ENCODE data around the gene ALOX5AP. TPM values are rescaled to one million over a fixed set of nuclear protein-coding genes. Genes with fewer than 3 reads are reported as not detected.

Gene ALOX5AP
- polyA plus RNA-seq, 2 of the 4 experiments (the other 2 are of a cell fraction): 2.3 to 2.8 TPM

GRCh38 chr13:30738526-30739236 is 3.3 kb downstream of the ALOX5AP start:
- TF ChIP-seq GATA3 (IDR thresholded peaks at IDR 0.05; ENCODE audit: borderline replicate concordance) (no peak), EHMT2 (IDR thresholded peaks at IDR 0.05; ENCODE audit: low read depth) (no peak), NPAS2 (CRISPR knock-in tag; IDR thresholded peaks at IDR 0.05; ENCODE audit: borderline replicate concordance) (no peak), RARB (CRISPR knock-in tag; IDR thresholded peaks at IDR 0.05) (no peak), JUN (IDR thresholded peaks at IDR 0.05) (no peak)
- DNase-seq (ENCODE audit: low read depth in 1 of 2, low spot score in 1 of 2) (no peak), ATAC-seq (no peak), FAIRE-seq (no peak)
- Histone ChIP-seq H3K4me1 (peaks cover 55% of the 10 kb centered on the region), H3K4me3 (no peak overlapping the region), H3K9me3 (no peaks in the 10 kb centered on the region), H3K4me2 (no peak overlapping the region), H3K27ac (peak overlapping the region; percentile 70 to 85; a peak in 5 of 6 replicates)
- CTCF ChIA-PET: interaction anchor here (0.6 to 1.5 kb wide), 4 partner anchors 22 to 606 kb away, joined by 3 to 4 read pairs (median 4); no protein-coding TSS in a partner anchor
- 93% methylated on average over 9 of the region's 9 CpGs for WGBS (ENCODE audit: missing lambda C conversion rate)
- POLR2A ChIA-PET: no interaction called here

GRCh38 chr13:30739237-30739528 is 3.8 kb downstream of the ALOX5AP start:
- WGBS (ENCODE audit: missing lambda C conversion rate): 85% methylated on average over 2 of the region's 2 CpGs
- Histone ChIP-seq H3K4me2 (peak overlapping the region; percentile 72; the same call in 2 of the 3 replicates), H3K27ac (peak overlapping the region; percentile 70 to 85; a peak in 5 of 6 replicates), H3K4me1 (peaks cover 58% of the 10 kb centered on the region), H3K9me3 (no peaks in the 10 kb centered on the region), H3K4me3 (no peak overlapping the region)
- FAIRE-seq (no peak), ATAC-seq (no peak), DNase-seq (ENCODE audit: low read depth in 1 of 2, low spot score in 1 of 2) (no peak)
- ChIA-PET CTCF (interaction anchor here (0.6 to 1.5 kb wide), 5 partner anchors 11 to 607 kb away, joined by 3 to 4 read pairs (median 3); no protein-coding TSS in a partner anchor), POLR2A (interaction anchor here (0.7 to 1.7 kb wide), 2 partner anchors 49 to 122 kb away, joined by 3 to 7 read pairs; partner anchors contain the start of gene USPL1)
- TF ChIP-seq, protein P1, sequence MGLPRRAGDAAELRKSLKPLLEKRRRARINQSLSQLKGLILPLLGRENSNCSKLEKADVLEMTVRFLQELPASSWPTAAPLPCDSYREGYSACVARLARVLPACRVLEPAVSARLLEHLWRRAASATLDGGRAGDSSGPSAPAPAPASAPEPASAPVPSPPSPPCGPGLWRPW (IDR thresholded peaks at IDR 0.05): no peak
- TF ChIP-seq EHF (CRISPR knock-in tag; IDR thresholded peaks at IDR 0.05): no peak
- no peak for TF ChIP-seq CHD4 (IDR thresholded peaks at IDR 0.05; ENCODE audit: borderline replicate concordance)
- no peak for TF ChIP-seq MYC (IDR thresholded peaks at IDR 0.05; ENCODE audit: borderline replicate concordance, low read length)
- no peak for TF ChIP-seq HOXB5 (CRISPR knock-in tag; IDR thresholded peaks at IDR 0.05)

DNA sequence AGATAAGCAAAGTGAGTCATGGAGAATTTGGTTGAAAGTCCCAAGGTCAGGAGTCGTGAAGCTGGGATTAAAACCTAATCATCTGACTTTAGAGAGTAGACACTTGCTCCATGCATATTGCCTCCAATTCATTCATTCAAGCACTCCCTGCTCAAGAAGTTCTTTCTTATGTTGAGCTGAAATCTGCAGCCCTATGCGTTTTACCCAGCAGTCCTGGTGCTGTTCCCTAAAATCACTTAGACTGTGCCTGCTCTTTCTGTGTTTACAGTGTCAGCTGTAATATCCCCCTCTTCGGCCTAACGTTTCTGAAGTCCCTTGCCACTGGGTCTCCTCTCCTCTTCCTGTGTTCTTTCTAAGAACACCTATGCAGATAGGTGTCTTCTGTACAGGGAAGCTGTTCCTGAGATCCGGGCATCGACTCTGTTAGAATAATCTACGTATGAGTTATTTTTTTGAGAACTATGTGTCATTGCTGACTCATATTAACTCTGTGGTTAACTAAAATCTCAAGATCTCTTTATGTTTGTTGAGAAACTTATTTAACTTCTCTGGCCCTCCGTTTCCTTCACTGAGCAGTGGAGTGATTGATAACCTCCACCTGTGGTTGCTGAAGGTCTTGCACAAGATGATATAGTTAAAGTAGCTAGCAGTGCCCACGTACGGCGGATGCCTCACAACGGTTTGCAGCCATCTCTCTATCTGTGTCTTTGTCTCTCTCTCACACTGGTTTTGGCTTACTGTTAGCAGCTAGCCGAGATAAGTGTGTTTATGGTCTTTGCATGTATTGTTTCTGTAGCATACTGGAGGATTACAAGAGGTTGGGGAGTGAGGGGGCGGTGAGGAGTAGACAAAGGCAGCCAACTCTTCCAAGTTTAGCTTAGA is 4.7 kb downstream of the ALOX5AP start:
- ATAC-seq (peak in 1 of 2 experiments; percentile 37; a peak in 3 of 6 replicates), DNase-seq (ENCODE audit: low read depth in 1 of 2, low spot score in 1 of 2) (peak; percentile 11 to 12), FAIRE-seq (no peak)
- ChIA-PET CTCF (interaction anchor here (1.0 to 1.6 kb wide), 7 partner anchors 12 to 608 kb away, joined by 3 to 4 read pairs (median 3); no protein-coding TSS in a partner anchor), POLR2A (interaction anchor here (0.7 to 1.7 kb wide), 2 partner anchors 50 to 123 kb away, joined by 3 to 7 read pairs; partner anchors contain the start of gene USPL1)
- Histone ChIP-seq H3K9me3 (no peaks in the 10 kb centered on the region), H3K4me1 (peaks cover 58% of the 10 kb centered on the region), H3K4me3 (no peak overlapping the region), H3K4me2 (peak overlapping the region; percentile 72), H3K27ac (peak overlapping the region; percentile 70 to 85)
- 16% methylated on average over 14 of the region's 14 CpGs for WGBS (ENCODE audit: missing lambda C conversion rate)
- TF ChIP-seq USF2 (IDR thresholded peaks at IDR 0.05) (no peak), PBX3 (IDR thresholded peaks at IDR 0.05) (no peak), JUNB (IDR thresholded peaks at IDR 0.05) (peak; percentile 62), CBX2 (IDR thresholded peaks at IDR 0.05; ENCODE audit: borderline replicate concordance, low read depth) (no peak), JUN (IDR thresholded peaks at IDR 0.05) (0 out of 5 replicates have a peak, but pooled peaks of 1 of the 2 experiments have one; percentile 17), KDM5A (IDR thresholded peaks at IDR 0.05) (no peak), ELK1 (IDR thresholded peaks at IDR 0.05; ENCODE audit: low read depth, low read length) (no peak), FOSL2 (IDR thresholded peaks at IDR 0.05) (peak; percentile 66), FOSL2 (CRISPR knock-in tag; IDR thresholded peaks at IDR 0.05) (peak; percentile 61), ZC3H11A (IDR thresholded peaks at IDR 0.05) (no peak), MAFK (IDR thresholded peaks at IDR 0.05; ENCODE audit: partially characterized antibody) (no peak), TP53 (CRISPR knock-in tag; IDR thresholded peaks at IDR 0.05) (no peak), CEBPB (IDR thresholded peaks at IDR 0.05) (peak in 1 of 2 experiments; percentile 74; a peak in 2 of 4 replicates), HEYL (CRISPR knock-in tag; IDR thresholded peaks at IDR 0.05) (no peak), NR3C1 (IDR thresholded peaks at IDR 0.05) (no peak), SREBF2 (IDR thresholded peaks at IDR 0.05) (no peak), SMC3 (IDR thresholded peaks at IDR 0.05) (no peak), ZSCAN20 (CRISPR knock-in tag; IDR thresholded peaks at IDR 0.05) (no peak)
- TF ChIP-seq, protein P2, sequence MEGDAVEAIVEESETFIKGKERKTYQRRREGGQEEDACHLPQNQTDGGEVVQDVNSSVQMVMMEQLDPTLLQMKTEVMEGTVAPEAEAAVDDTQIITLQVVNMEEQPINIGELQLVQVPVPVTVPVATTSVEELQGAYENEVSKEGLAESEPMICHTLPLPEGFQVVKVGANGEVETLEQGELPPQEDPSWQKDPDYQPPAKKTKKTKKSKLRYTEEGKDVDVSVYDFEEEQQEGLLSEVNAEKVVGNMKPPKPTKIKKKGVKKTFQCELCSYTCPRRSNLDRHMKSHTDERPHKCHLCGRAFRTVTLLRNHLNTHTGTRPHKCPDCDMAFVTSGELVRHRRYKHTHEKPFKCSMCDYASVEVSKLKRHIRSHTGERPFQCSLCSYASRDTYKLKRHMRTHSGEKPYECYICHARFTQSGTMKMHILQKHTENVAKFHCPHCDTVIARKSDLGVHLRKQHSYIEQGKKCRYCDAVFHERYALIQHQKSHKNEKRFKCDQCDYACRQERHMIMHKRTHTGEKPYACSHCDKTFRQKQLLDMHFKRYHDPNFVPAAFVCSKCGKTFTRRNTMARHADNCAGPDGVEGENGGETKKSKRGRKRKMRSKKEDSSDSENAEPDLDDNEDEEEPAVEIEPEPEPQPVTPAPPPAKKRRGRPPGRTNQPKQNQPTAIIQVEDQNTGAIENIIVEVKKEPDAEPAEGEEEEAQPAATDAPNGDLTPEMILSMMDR (IDR thresholded peaks at IDR 0.05): no peak

Data from A549 (cell line).